Measurements from ENCODE around the gene BTBD1. TPM values are rescaled to one million over a fixed set of nuclear protein-coding genes. Genes with fewer than 3 reads are reported as not detected.
A peak's percentile ranks its signal among the peaks of the same experiment; 100 is the strongest.
"Not testable (repeated sequence)": the region's sequence is repeated elsewhere in the genome, so short reads cannot be mapped to it uniquely, and the experiment has no call there.

The BTBD1 gene
- polyA plus RNA-seq, 4 donors, result 30.1 to 66.5 (median 35.2) TPM

DNA sequence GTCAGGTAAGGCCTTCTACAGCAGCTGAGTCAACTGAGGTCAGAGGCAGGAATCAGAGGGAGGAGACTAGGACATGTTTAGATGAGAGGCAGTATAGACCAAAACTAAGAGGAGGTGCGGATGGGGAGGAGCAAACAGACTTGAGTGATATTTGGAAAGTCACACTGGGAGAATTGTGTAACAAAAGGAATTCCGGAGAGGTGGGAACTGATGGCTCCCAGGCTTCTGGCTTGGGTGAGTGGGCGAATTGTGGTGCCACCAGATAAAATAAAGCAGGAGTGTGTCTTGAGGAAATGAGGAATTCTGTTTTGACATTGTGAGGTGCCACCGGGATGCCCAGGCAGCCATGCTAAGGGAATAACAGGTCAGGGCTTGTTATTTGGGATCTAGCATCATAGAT, 37.1 kb upstream of the BTBD1 start:
- peaks cover 8 to 24% (median 12%) of the 10 kb centered on the region in 3 donors for H3K27me3 ChIP-seq (ENCODE audit: control insufficient read depth in 3 of 3, insufficient read depth in 3 of 3, low read length in 3 of 3)
- no peaks in the 10 kb centered on the region for H3K4me1 ChIP-seq (ENCODE audit: control insufficient read depth in 3 of 3, insufficient read depth in 2 of 3, low read depth in 1 of 3, low read length in 2 of 3)
- H3K4me3 ChIP-seq (ENCODE audit: low read depth in 1 of 3, low read length in 3 of 3), result no peak overlapping the region
- no peaks in the 10 kb centered on the region for H3K9me3 ChIP-seq (ENCODE audit: control insufficient read depth in 2 of 2, insufficient read depth in 1 of 2, low read depth in 1 of 2, low read length in 1 of 2)
- DNase-seq (no peak), FAIRE-seq (no peak)
- WGBS, 3 donors, result 80 to 90% (median 86%) methylated on average over 4 of the region's 4 CpGs
- H3K36me3 ChIP-seq (ENCODE audit: control insufficient read depth in 3 of 3, insufficient read depth in 2 of 3, low read depth in 1 of 3, low read length in 3 of 3), result no peaks in the 10 kb centered on the region
- H3K27ac ChIP-seq (ENCODE audit: low read depth in 1 of 3, low read length in 2 of 3), result no peak overlapping the region

DNA sequence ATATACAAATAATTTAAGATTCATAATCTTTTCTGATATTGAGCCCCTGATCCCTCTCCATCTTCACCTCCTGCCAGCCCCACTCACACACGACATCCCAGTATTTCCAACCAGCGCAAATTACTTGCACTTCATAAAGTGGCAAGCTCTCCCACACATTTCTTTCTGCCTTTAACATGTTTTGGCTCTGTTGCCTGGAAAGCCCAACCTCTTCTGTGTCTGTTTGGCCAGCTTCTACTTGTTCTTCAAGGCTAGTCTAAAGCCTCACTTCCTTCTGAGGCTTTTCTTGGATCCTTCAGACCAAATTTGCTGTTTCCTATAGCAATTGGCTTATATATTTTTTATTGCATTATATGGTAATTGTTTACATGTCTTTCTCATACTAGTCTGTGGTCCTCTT, 35.3 kb upstream of the BTBD1 start:
- FAIRE-seq, result no peak
- peaks cover 0 to 4% of the 10 kb centered on the region in 2 donors for H3K9me3 ChIP-seq (ENCODE audit: control insufficient read depth in 2 of 2, insufficient read depth in 1 of 2, low read depth in 1 of 2, low read length in 1 of 2)
- no peaks in the 10 kb centered on the region for H3K4me1 ChIP-seq (ENCODE audit: control insufficient read depth in 3 of 3, insufficient read depth in 2 of 3, low read depth in 1 of 3, low read length in 2 of 3)
- no peaks in the 10 kb centered on the region for H3K36me3 ChIP-seq (ENCODE audit: control insufficient read depth in 3 of 3, insufficient read depth in 2 of 3, low read depth in 1 of 3, low read length in 3 of 3)
- no peak for DNase-seq
- no peak overlapping the region for H3K27ac ChIP-seq (ENCODE audit: low read depth in 1 of 3, low read length in 2 of 3)
- peaks cover 4 to 10% (median 8%) of the 10 kb centered on the region in 3 donors for H3K27me3 ChIP-seq (ENCODE audit: control insufficient read depth in 3 of 3, insufficient read depth in 3 of 3, low read length in 3 of 3)
- 75 to 93% (median 85%) methylated on average over 2 of the region's 2 CpGs for WGBS, 3 donors
- no peak overlapping the region for H3K4me3 ChIP-seq (ENCODE audit: low read depth in 1 of 3, low read length in 3 of 3)

DNA sequence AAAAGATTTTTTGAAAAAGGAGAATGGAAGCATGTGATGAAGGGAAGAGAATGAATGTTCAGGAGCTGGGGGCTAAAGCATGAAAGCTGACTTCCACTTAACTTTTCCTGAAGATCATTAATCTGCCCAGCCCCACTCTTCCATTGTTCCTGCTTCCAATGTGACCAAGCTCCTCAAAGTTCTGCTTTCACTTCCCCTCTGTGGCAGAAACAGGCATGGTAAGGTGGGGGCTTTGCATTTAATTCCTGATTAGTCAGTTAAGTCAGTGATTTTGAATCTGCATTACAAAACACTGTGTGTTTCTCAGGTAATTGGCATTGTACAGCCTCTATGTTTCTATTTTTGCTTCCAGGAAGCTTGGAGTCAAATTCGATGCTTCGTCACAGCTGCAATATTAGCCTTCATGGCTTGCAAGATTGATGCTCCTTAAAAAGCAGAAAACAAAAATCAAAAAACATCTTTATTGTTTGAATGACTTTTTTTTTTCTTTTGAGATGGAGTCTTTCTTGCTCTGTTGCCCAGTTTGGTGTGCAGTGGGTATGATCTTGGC, 33.1 kb upstream of the BTBD1 start:
- peaks cover 0 to 6% of the 10 kb centered on the region in 2 donors for H3K9me3 ChIP-seq (ENCODE audit: control insufficient read depth in 2 of 2, insufficient read depth in 1 of 2, low read depth in 1 of 2, low read length in 1 of 2)
- WGBS, 3 donors, result 56 to 61% (median 59%) methylated on average over 2 of the region's 2 CpGs
- FAIRE-seq (no peak), DNase-seq (no peak)
- H3K4me3 ChIP-seq (ENCODE audit: low read depth in 1 of 3, low read length in 3 of 3), result no peak overlapping the region
- H3K36me3 ChIP-seq (ENCODE audit: control insufficient read depth in 3 of 3, insufficient read depth in 2 of 3, low read depth in 1 of 3, low read length in 3 of 3), result no peaks in the 10 kb centered on the region
- no peak overlapping the region for H3K27ac ChIP-seq (ENCODE audit: low read depth in 1 of 3, low read length in 2 of 3)
- no peaks in the 10 kb centered on the region for H3K4me1 ChIP-seq (ENCODE audit: control insufficient read depth in 3 of 3, insufficient read depth in 2 of 3, low read depth in 1 of 3, low read length in 2 of 3)
- H3K27me3 ChIP-seq (ENCODE audit: control insufficient read depth in 3 of 3, insufficient read depth in 3 of 3, low read length in 3 of 3), result peaks cover 0 to 6% (median 4%) of the 10 kb centered on the region in 3 donors

DNA sequence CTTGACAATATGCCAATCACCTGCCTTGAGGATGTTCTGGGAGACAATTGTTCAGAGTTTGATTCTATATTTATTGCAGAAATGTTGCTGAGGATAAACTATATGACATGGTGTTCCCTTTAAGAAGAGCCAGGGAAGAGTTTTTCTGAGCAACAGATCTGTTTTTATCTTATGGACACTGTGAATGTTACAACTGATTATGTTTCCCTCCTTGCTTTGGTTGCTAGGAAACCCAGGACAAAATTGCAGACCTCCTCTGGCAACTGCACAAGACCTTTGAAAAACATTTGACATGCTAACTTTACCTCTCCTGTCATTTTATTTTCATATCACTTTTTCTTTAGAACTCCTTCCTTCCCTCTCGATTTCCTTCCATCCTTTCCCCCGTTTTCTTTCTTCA, 32.2 kb upstream of the BTBD1 start:
- no peak overlapping the region for H3K27ac ChIP-seq (ENCODE audit: low read depth in 1 of 3, low read length in 2 of 3)
- FAIRE-seq (no peak), DNase-seq (no peak)
- H3K4me1 ChIP-seq (ENCODE audit: control insufficient read depth in 3 of 3, insufficient read depth in 2 of 3, low read depth in 1 of 3, low read length in 2 of 3), result no peaks in the 10 kb centered on the region
- H3K27me3 ChIP-seq (ENCODE audit: control insufficient read depth in 3 of 3, insufficient read depth in 3 of 3, low read length in 3 of 3), result peaks cover 0 to 5% (median 4%) of the 10 kb centered on the region in 3 donors
- H3K4me3 ChIP-seq (ENCODE audit: low read depth in 1 of 3, low read length in 3 of 3), result no peak overlapping the region
- no peaks in the 10 kb centered on the region for H3K36me3 ChIP-seq (ENCODE audit: control insufficient read depth in 3 of 3, insufficient read depth in 2 of 3, low read depth in 1 of 3, low read length in 3 of 3)
- 63 to 83% (median 79%) methylated on average over 2 of the region's 2 CpGs for WGBS, 3 donors
- peaks cover 0 to 6% of the 10 kb centered on the region in 2 donors for H3K9me3 ChIP-seq (ENCODE audit: control insufficient read depth in 2 of 2, insufficient read depth in 1 of 2, low read depth in 1 of 2, low read length in 1 of 2)

DNA sequence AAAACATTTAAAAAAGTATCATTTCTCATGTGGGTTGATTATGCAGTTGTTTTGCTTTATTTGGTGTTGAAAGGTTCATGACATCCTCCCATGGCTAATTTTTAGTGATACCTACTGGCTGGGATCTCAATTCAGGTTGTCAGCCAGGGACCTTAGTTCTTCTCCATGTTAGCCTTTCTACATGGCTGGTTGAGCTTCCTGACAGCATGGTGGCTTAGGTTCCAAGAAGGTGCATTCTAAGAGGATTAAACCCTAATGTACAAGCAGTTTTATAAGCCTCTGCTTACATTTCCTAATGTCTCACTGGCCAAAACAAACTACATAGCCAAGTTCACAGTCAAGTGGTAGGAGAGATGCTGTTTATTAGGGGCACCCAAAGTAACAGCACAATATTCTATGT, 31.0 kb upstream of the BTBD1 start:
- no peak for FAIRE-seq
- no peak overlapping the region for H3K27ac ChIP-seq (ENCODE audit: low read depth in 1 of 3, low read length in 2 of 3)
- no peak for DNase-seq
- H3K36me3 ChIP-seq (ENCODE audit: control insufficient read depth in 3 of 3, insufficient read depth in 2 of 3, low read depth in 1 of 3, low read length in 3 of 3), result no peaks in the 10 kb centered on the region
- no peak overlapping the region for H3K4me3 ChIP-seq (ENCODE audit: low read depth in 1 of 3, low read length in 3 of 3)
- H3K4me1 ChIP-seq (ENCODE audit: control insufficient read depth in 3 of 3, insufficient read depth in 2 of 3, low read depth in 1 of 3, low read length in 2 of 3), result no peaks in the 10 kb centered on the region
- H3K9me3 ChIP-seq (ENCODE audit: control insufficient read depth in 2 of 2, insufficient read depth in 1 of 2, low read depth in 1 of 2, low read length in 1 of 2), result peaks cover 0 to 6% of the 10 kb centered on the region in 2 donors
- peaks cover 0 to 4% (median 4%) of the 10 kb centered on the region in 3 donors for H3K27me3 ChIP-seq (ENCODE audit: control insufficient read depth in 3 of 3, insufficient read depth in 3 of 3, low read length in 3 of 3)

DNA sequence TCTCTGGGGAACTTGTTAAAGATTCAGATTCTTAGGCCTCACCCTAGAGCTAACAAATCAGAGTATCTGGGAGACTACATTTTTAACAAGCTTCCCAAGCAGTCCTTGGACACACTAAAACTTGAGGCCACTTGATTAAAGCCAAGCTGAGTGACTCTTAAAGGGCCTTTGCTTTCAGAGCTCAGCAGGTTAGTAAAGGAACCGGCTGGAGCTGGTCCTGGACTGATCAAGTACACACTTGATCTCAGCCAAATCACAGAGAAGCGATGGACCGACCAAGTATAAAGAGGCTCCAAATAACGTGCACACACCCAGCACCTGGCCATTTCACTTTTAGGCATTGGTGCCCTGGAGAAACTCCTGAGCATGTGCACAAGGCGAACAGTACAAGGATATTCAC, 27.5 kb upstream of the BTBD1 start:
- peaks cover 0 to 2% (median under 1%) of the 10 kb centered on the region in 3 donors for H3K27me3 ChIP-seq (ENCODE audit: control insufficient read depth in 3 of 3, insufficient read depth in 3 of 3, low read length in 3 of 3)
- no peak overlapping the region for H3K27ac ChIP-seq (ENCODE audit: low read depth in 1 of 3, low read length in 2 of 3)
- DNase-seq (no peak), FAIRE-seq (no peak)
- WGBS, 3 donors, result 78 to 87% (median 79%) methylated on average over 5 of the region's 5 CpGs
- no peaks in the 10 kb centered on the region for H3K36me3 ChIP-seq (ENCODE audit: control insufficient read depth in 3 of 3, insufficient read depth in 2 of 3, low read depth in 1 of 3, low read length in 3 of 3)
- H3K4me3 ChIP-seq (ENCODE audit: low read depth in 1 of 3, low read length in 3 of 3), result no peak overlapping the region
- peaks cover 0 to 6% of the 10 kb centered on the region in 2 donors for H3K9me3 ChIP-seq (ENCODE audit: control insufficient read depth in 2 of 2, insufficient read depth in 1 of 2, low read depth in 1 of 2, low read length in 1 of 2)
- H3K4me1 ChIP-seq (ENCODE audit: control insufficient read depth in 3 of 3, insufficient read depth in 2 of 3, low read depth in 1 of 3, low read length in 2 of 3), result no peaks in the 10 kb centered on the region

DNA sequence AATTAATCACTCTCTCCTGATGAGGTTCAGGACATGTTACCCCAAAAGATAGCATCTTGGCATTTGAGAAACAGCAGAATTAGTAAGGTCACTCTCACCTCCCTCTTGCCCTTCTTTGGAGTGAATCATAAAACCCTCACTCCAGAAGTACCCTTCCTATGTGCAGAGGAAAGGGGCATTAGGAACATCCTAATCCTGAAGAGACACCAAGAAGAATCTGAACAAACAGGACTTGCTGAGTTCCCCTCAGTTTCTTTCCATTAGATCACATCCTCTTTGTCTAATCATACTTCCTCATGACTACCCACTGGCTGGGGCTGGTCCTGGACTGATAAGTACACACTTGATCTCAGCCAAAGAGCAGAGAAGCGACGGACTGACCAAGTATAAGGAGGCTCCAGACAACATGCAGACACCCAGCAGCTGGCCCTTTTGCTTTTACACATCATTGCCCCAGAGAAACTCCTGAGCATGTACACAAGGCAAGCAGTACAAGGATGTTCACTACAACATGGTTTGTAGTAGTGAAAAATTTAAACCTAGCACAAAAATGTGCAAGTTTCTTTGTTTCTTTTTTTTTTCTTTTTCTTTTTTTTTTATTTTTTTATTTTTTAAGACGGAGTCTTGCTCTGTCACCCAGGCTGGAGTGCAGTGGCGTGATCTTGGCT, 25.4 kb upstream of the BTBD1 start:
- 51 to 64% (median 58%) methylated on average over 4 of the region's 4 CpGs for WGBS, 3 donors
- FAIRE-seq, result no peak
- no peak overlapping the region for H3K4me3 ChIP-seq (ENCODE audit: low read depth in 1 of 3, low read length in 3 of 3)
- peak overlapping the region in 1 of 3 donors; percentile 27 for H3K27ac ChIP-seq (ENCODE audit: low read depth in 1 of 3, low read length in 2 of 3)
- no peaks in the 10 kb centered on the region for H3K36me3 ChIP-seq (ENCODE audit: control insufficient read depth in 3 of 3, insufficient read depth in 2 of 3, low read depth in 1 of 3, low read length in 3 of 3)
- peaks cover 0 to 3% of the 10 kb centered on the region in 2 donors for H3K9me3 ChIP-seq (ENCODE audit: control insufficient read depth in 2 of 2, insufficient read depth in 1 of 2, low read depth in 1 of 2, low read length in 1 of 2)
- peaks cover 0 to 2% (median 0%) of the 10 kb centered on the region in 3 donors for H3K27me3 ChIP-seq (ENCODE audit: control insufficient read depth in 3 of 3, insufficient read depth in 3 of 3, low read length in 3 of 3)
- DNase-seq, result peak in 1 of 2 donors; percentile 10
- no peaks in the 10 kb centered on the region for H3K4me1 ChIP-seq (ENCODE audit: control insufficient read depth in 3 of 3, insufficient read depth in 2 of 3, low read depth in 1 of 3, low read length in 2 of 3)

DNA sequence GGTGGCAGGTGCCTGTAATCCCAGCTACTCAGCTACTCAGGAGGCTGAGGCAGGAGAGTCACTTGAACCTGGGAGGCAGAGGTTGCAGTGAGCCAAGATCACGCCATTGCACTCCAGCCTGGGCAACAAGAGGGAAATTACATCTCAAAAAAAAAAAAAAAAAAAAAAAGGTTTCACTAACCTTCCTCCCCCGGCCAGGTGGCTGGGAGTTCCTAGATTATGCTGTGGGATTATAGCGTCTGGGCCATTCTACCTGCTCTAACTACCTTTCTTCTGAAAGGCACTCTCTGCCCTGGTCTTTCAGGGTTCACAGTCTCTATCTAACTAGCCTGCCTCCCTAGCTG, 24.9 kb upstream of the BTBD1 start:
- H3K9me3 ChIP-seq (ENCODE audit: control insufficient read depth in 2 of 2, insufficient read depth in 1 of 2, low read depth in 1 of 2, low read length in 1 of 2); DNase-seq; H3K36me3 ChIP-seq (ENCODE audit: control insufficient read depth in 3 of 3, insufficient read depth in 2 of 3, low read depth in 1 of 3, low read length in 3 of 3); FAIRE-seq; H3K4me1 ChIP-seq (ENCODE audit: control insufficient read depth in 3 of 3, insufficient read depth in 2 of 3, low read depth in 1 of 3, low read length in 2 of 3); H3K4me3 ChIP-seq (ENCODE audit: low read depth in 1 of 3, low read length in 3 of 3); H3K27me3 ChIP-seq (ENCODE audit: control insufficient read depth in 3 of 3, insufficient read depth in 3 of 3, low read length in 3 of 3): not testable (repeated sequence)
- H3K27ac ChIP-seq (ENCODE audit: low read depth in 1 of 3, low read length in 2 of 3), result peak overlapping the region in 1 of 3 donors; percentile 27
- WGBS, 3 donors, result 64 to 76% (median 69%) methylated on average over 3 of the region's 3 CpGs

DNA sequence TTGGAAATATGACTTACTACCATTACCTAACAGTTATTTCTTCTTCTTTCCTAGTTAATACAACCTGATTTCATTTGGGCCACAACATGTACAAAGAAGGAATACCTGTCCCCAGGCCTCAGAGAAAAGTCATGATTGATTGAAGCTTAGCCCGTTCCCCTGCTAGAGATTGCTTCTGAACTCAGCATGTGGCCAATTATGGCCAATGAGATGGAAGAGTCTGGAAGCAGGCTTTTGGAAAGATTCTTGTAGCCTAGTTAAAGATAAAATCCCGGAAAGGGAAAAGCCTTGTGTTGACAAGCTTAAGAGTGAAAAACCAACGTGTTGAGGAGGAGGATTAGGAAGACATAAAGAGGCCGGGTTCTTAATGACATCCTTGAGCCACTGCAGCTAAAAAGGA, 23.4 kb upstream of the BTBD1 start:
- Histone ChIP-seq H3K9me3 (ENCODE audit: control insufficient read depth in 2 of 2, insufficient read depth in 1 of 2, low read depth in 1 of 2, low read length in 1 of 2) (no peaks in the 10 kb centered on the region), H3K27me3 (ENCODE audit: control insufficient read depth in 3 of 3, insufficient read depth in 3 of 3, low read length in 3 of 3) (no peaks in the 10 kb centered on the region), H3K36me3 (ENCODE audit: control insufficient read depth in 3 of 3, insufficient read depth in 2 of 3, low read depth in 1 of 3, low read length in 3 of 3) (no peaks in the 10 kb centered on the region), H3K27ac (ENCODE audit: low read depth in 1 of 3, low read length in 2 of 3) (no peak overlapping the region), H3K4me1 (ENCODE audit: control insufficient read depth in 3 of 3, insufficient read depth in 2 of 3, low read depth in 1 of 3, low read length in 2 of 3) (no peaks in the 10 kb centered on the region), H3K4me3 (ENCODE audit: low read depth in 1 of 3, low read length in 3 of 3) (no peak overlapping the region)
- DNase-seq (no peak), FAIRE-seq (no peak)
- 44 to 48% (median 47%) methylated on average over 4 of the region's 4 CpGs for WGBS, 3 donors

All from small intestine (tissue), 7 donors.